Measurements from ENCODE around the gene CDH24. TPM values are rescaled to one million over a fixed set of nuclear protein-coding genes. Genes with fewer than 3 reads are reported as not detected.

CDH24 gene
- total and polyA plus RNA-seq, 9 of the 15 experiments (the other 6 are each of a cell fraction or from before 2014, with no cell fraction given) = 0.04 to 16.2 (median 4.9) TPM

DNA sequence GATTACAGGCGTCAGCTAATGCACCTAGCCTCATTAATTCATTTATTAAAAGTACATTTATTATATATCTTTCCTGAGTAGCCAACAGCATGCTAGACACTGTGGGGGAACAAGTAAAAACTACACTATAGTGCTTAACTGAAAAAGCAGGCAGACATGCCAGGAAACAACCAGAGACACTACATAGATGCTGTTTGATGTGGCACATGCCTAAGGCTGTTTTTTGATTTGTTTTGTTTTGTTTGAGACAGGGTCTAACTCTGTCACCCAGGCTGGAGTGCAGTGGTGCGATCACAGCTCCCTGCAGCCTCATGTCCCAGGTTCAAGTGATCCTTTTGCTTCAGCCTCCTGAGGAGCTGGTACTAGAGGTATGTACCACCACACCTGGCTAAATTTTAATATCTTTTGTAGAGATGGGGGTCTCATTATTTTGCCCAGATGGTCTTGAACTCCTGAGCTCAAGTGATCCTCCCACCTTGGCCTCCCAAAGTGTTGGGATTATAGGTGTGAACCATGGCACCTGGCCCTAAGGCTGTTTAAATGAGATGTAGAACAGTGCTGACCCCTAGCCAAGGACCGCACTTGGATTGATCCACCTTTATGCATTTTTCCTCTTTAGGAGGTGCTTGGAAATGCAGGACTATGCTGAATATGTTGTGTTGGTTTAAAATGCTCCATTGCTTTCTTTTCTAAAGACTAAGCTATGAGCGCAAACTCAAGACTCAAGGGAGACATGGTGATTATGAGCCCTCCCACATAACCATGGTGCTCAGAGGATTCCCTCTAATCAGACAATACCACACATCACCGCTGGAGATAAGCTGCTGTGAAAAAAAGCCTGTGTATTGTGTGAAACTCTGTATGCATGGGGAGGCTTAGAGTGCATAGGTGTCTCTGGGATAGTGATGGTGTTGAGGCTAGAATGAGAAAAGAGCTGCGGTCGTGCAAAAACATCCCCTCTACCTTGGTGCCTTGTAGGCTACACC, 36.9 kb downstream of the CDH24 start (continued):
- TF ChIP-seq NCOR1 (IDR thresholded peaks at IDR 0.05) (peak; percentile 79), HCFC1 (IDR thresholded peaks at IDR 0.05; ENCODE audit: low read depth, low read length) (no peak), ETV1 (tag; conservative IDR thresholded peaks at IDR 0.05; ENCODE audit: low read depth) (no peak), MYNN (IDR thresholded peaks at IDR 0.05) (peak; percentile 57; the same call in 1 of the 2 replicates), MYNN (CRISPR knock-in tag; IDR thresholded peaks at IDR 0.05) (no peak), DNMT1 (IDR thresholded peaks at IDR 0.05) (no peak), SMARCB1 (IDR thresholded peaks at IDR 0.05; ENCODE audit: insufficient read length, low read depth) (no peak), RHOXF2B (CRISPR knock-in tag; conservative IDR thresholded peaks at IDR 0.05) (no peak), NR2C1 (IDR thresholded peaks at IDR 0.05) (no peak), NR2C1 (tag; IDR thresholded peaks at IDR 0.05) (0 out of 2 replicates have a peak, but pooled peaks have one; percentile 14), MTA2 (IDR thresholded peaks at IDR 0.05; ENCODE audit: low read depth) (peak; percentile 76), JUND (IDR thresholded peaks at IDR 0.05; ENCODE audit: borderline replicate concordance, low read depth, low read length) (peak; percentile 45; the same call in 1 of the 2 replicates), JUND (tag; IDR thresholded peaks at IDR 0.05; ENCODE audit: borderline replicate concordance, low read depth, low read length) (no peak; the same call in 2 of the 3 replicates), TRIM24 (IDR thresholded peaks at IDR 0.05) (peak in 1 of 2 experiments; percentile 45; a peak in 1 of 4 replicates), ZBTB17 (CRISPR knock-in tag; IDR thresholded peaks at IDR 0.05) (no peak), MAFK (IDR thresholded peaks at IDR 0.05; ENCODE audit: low read length) (peak; percentile 9; the same call in 1 of the 2 replicates), IRF2 (CRISPR knock-in tag; IDR thresholded peaks at IDR 0.05) (no peak), ZNF175 (CRISPR knock-in tag; IDR thresholded peaks at IDR 0.05; ENCODE audit: low read depth) (no peak), SMARCA4 (IDR thresholded peaks at IDR 0.05) (peak; percentile 92), KLF13 (tag; IDR thresholded peaks at IDR 0.05; ENCODE audit: borderline replicate concordance, low read depth) (no peak), EHMT2 (IDR thresholded peaks at IDR 0.05) (peak; percentile 82), RCOR1 (IDR thresholded peaks at IDR 0.05; ENCODE audit: borderline replicate concordance in 1 of 2, low read depth in 2 of 2, low read length in 2 of 2) (peak; percentile 46 to 92; a peak in 2 of 4 replicates), TCF3 (CRISPR knock-in tag; IDR thresholded peaks at IDR 0.05) (peak; percentile 92), SIN3B (IDR thresholded peaks at IDR 0.05; ENCODE audit: low read depth) (no peak), KAT2B (IDR thresholded peaks at IDR 0.05; ENCODE audit: low read depth, low read length) (no peak)
- TF ChIP-seq, protein P1, sequence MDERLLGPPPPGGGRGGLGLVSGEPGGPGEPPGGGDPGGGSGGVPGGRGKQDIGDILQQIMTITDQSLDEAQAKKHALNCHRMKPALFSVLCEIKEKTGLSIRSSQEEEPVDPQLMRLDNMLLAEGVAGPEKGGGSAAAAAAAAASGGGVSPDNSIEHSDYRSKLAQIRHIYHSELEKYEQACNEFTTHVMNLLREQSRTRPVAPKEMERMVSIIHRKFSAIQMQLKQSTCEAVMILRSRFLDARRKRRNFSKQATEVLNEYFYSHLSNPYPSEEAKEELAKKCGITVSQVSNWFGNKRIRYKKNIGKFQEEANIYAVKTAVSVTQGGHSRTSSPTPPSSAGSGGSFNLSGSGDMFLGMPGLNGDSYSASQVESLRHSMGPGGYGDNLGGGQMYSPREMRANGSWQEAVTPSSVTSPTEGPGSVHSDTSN (CRISPR knock-in tag; IDR thresholded peaks at IDR 0.05; ENCODE audit: low read depth) = no peak
- TF ChIP-seq, protein P1 (tag; conservative IDR thresholded peaks at IDR 0.05; ENCODE audit: low read depth) = no peak
- TF ChIP-seq, protein P2, sequence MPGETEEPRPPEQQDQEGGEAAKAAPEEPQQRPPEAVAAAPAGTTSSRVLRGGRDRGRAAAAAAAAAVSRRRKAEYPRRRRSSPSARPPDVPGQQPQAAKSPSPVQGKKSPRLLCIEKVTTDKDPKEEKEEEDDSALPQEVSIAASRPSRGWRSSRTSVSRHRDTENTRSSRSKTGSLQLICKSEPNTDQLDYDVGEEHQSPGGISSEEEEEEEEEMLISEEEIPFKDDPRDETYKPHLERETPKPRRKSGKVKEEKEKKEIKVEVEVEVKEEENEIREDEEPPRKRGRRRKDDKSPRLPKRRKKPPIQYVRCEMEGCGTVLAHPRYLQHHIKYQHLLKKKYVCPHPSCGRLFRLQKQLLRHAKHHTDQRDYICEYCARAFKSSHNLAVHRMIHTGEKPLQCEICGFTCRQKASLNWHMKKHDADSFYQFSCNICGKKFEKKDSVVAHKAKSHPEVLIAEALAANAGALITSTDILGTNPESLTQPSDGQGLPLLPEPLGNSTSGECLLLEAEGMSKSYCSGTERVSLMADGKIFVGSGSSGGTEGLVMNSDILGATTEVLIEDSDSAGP (CRISPR knock-in tag; IDR thresholded peaks at IDR 0.05) = no peak
